Hematopoietic multipotent progenitor cell treated with erythropoietin and hydrocortisone succinate and interleukin-3 and kit ligand, for 6 days (in vitro differentiated cells): ENCODE results near the gene LSP1.

Experiments
- DNase-seq: peaks from one replicate; pipeline ENCODE4 v3.0.0-alpha.2; 2015

Gene LSP1

GRCh38 chr11:1825039-1825740, 27.7 kb upstream of the LSP1 start:
- peak; percentile 80 for DNase-seq

- DNase-seq, result no peak
Observed at GRCh38 chr11:1825785-1826451, 27.0 kb upstream of the LSP1 start.

GRCh38 chr11:1826552-1827094, 26.3 kb upstream of the LSP1 start:
- DNase-seq, result no peak

DNA sequence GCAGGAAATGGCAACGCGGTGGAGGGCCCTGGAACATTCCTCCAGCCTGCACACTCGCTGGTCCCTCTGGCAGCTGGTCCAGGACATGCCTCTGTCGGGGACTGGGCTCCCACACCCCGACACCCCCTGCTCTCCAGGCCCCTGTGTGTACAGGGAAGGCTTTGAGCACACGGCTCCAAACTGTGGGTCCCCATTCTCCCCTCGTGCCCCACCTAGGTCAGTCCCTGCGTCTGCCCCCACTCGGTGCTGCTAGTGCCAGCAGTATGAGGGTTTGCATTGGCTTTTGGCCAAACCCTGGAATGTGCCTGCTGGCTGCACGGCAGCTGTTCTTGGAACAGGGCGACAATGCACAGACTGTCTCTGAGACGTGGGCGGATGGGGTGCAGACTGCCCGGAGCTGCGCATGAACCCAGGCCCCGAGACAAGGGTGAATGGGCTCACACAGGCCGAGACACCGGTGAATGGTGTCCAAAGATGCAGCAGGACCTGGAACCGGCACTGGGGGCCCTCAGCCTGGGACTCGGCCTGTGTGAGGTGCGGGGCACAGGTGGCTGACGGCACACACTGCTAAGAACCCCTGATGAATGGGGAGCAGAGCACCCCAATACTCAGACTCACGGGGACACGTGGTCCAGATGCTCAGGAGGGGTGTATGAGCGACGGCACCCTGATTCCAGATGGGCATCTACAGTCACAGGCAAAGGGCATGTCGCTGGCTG, 25.6 kb upstream of the LSP1 start:
- no peak for DNase-seq

GRCh38 chr11:1827931-1828330, 25.0 kb upstream of the LSP1 start:
- DNase-seq, result no peak

DNA sequence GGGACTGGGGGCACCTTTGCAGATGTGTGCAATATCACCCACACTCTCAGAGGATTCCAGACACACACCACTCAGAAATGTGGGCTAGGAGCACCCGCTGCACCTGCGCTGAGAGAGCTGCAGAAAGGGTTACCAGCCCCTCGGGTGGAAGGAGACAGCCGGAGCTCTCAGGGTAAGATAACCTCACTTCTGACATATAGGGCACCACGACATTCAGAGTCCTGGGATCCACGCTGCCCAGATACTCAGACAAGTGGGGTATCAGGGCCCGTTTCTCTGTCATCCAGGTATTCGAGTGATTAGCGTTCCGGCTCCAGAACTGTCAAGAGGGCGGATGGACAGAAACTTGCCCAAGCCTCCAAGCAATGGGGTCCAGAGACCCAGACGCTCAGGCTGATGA, 24.3 kb upstream of the LSP1 start:
- DNase-seq, result no peak

DNA sequence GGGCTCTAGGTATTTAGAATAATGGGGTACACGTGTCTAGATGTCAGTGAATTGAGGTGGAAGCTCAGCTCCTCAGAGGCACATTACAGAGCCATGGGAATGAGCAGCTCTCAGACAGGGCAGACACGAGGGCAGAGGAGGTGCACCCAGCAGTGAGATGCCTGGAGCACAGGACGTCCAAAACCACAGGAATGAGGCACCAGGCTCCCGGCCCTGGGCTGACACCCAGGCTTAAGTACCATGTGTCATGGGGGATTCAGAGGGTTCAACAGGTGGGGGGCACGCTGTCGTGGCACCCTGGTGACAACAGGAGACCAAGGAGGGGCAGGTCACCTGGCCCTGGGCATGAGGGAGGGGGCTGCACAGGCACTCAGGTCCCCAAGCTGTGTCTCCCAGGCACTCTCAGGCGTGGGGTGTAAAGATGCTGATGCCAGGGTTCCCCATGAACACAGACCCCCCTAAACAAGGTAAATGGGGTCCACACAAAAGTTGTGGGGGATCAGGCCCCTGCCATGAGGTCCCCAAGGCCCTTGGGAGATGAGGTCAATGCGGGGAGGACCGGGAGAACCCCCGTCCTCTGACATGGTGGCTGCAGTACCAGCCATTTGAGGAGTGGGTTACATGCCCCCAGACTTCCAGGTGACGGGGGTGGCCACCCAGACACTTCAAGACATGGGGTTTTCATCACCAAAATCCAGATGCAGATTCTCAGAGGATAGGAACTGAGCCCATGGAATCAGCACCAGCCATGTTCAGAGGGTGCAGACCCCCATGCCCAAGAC, 23.7 kb upstream of the LSP1 start:
- no peak for DNase-seq

DNA sequence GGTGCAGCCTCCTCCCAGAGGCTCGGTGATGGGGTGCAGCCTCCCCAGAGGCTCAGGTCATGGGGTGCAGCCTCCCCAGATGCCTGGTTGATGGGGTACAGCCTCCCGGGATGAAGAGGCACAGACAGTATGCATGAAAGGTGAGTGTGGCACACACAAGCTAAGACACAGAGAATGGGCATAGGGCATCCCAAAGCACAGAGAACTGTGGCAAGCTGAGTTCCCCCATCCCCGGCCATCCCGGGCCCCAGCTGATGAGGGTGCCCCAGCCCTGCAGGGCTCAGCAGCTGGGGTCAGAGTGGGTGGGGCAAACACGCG, 22.9 kb upstream of the LSP1 start:
- DNase-seq, result no peak

- DNase-seq, result no peak
Observed at GRCh38 chr11:1830322-1831223, 22.3 kb upstream of the LSP1 start.

GRCh38 chr11:1831338-1832210, 21.3 kb upstream of the LSP1 start:
- DNase-seq, result no peak

- DNase-seq, result peak; percentile 51
Observed at GRCh38 chr11:1832211-1832919, 20.5 kb upstream of the LSP1 start.

DNA sequence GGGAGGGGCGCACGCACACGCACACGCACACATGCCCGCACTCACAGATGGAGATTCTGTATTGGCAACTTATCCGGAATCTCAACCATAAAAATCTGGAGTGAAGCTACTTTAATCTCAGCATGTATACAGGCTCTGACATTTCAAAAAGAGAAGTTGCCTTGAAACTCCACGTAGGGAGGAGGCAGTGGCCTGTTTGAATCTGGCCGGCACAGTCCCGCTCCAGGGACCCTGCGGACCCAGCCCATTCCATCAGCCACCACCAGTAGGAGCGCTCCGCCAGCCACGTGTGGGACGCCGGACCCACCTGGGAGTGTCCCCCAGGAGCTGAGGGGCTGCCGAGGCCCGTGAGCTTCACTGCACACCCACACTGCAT, 20.0 kb upstream of the LSP1 start:
- DNase-seq, result no peak

- DNase-seq, result no peak
Observed at GRCh38 chr11:1834062-1834610, 18.7 kb upstream of the LSP1 start.

- no peak for DNase-seq
Observed at GRCh38 chr11:1834779-1835670, 17.9 kb upstream of the LSP1 start, which contains the start of gene SYT8. TSS of gene SYT8 (plus strand) at chr11:1834990. CDS start at chr11:1835106, 116 bp downstream.

- no peak for DNase-seq
Observed at GRCh38 chr11:1835671-1836010, 17.2 kb upstream of the LSP1 start.

- DNase-seq, result no peak
Observed at GRCh38 chr11:1836011-1836945, 16.6 kb upstream of the LSP1 start.

- peak; percentile 87 for DNase-seq
Observed at GRCh38 chr11:1837171-1838076, 15.5 kb upstream of the LSP1 start.
